NCI-H1436 (cell line): ENCODE data around the gene OXCT1.
A peak's percentile ranks its signal among the peaks of the same experiment; 100 is the strongest.
"Not testable (repeated sequence)": the region's sequence is repeated elsewhere in the genome, so short reads cannot be mapped to it uniquely, and the experiment has no call there.

ENCODE experiments used
- DNase-seq: peaks from one replicate; lab custom pipeline; 2025; lab: John Stamatoyannopoulos, UW

Gene OXCT1

DNA sequence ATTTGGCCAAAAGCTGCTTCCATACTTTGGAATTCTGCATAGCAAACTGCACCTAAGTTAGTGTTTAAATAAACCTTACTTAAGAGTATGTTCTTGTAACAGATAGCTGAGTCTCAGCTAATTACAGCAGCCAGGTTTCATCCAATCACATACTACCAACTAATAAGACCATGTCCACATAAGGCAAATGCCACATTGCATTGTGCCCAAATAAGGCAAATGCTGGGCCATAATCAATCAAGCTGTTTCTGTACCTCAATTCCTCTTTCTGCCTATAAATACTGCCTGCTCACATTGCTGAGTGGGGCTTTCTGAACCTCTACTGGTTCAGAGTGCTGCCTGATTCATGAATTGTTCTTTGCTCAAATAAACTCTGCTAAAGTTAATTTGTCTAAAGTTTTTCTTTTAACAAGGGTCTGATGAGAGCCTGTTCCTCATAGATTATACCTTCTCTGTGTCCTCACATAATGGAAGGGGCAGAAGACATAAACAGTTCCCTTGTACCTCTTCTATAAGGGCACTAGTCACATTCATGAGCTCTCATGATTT is 4.4 kb upstream of the OXCT1 start:
- DNase-seq = no peak

DNA sequence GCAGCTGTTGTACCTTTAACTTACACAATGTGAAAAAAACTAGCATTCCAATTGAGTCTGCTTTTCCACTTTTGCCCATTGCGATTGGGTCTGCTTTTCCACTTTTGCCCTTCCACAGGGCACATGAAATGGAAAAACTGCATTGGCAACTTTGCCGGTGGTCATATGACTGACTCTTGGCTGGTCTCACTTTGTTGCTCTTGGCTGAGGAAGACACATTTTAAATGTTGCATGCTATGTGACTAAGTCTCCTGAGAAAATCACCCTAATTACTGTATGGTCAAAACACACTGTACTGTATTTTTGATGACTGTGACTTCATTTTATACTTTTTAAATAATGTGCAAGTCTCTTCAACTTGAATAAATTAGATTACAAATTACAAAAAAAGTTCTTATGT is 1.6 kb upstream of the OXCT1 start:
- no peak for DNase-seq

DNA sequence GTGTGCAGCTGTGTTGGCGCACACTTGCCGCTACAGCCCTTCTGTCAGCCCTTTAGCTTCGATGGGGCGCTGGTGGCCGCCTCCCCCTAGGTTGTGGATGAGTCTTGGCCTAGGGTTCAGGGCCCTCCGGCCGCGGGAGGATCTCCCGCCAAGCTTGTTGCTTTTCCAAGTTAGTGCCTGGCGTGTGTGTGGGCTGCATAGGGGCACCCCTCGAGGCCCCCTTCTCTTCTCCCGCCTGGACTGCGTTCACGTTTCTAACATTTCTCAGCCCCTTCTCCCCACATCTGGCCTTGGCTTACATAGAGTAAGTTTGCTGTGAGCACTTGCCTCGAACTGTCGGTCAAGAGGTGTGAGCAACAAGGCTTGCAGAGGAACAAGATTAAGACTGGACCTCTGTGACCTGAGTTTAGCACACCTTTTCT is 413 bp upstream of the OXCT1 start:
- no peak for DNase-seq

- no peak for DNase-seq
Observed at GRCh38 chr5:41869151-41869723, 988 bp downstream of the OXCT1 start.

- DNase-seq = no peak
Observed at GRCh38 chr5:41863871-41864486, 6.2 kb downstream of the OXCT1 start.

- DNase-seq = no peak
Observed at GRCh38 chr5:41858890-41859289, 11.3 kb downstream of the OXCT1 start.

DNA sequence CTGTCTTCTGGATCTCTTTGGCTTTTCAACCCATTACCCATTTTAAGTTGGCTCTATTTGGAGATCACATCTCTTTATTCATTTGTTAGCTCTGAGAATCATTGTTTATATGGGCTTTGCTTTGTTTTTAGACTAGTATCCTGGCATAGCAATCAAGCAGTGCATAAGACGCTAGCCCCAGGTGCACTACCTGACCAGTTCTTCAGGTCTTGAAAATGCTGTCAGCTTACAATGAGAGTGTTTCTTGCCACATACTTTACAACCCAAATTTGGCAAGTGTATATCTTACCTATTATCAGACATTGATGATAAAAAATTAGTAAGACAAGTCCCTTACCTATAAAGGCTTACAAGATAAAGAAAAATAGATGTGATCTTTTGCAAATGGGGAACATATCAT is 12.2 kb downstream of the OXCT1 start:
- DNase-seq = no peak

GRCh38 chr5:41856644-41857491 is 13.4 kb downstream of the OXCT1 start:
- peak; percentile 50 for DNase-seq

DNA sequence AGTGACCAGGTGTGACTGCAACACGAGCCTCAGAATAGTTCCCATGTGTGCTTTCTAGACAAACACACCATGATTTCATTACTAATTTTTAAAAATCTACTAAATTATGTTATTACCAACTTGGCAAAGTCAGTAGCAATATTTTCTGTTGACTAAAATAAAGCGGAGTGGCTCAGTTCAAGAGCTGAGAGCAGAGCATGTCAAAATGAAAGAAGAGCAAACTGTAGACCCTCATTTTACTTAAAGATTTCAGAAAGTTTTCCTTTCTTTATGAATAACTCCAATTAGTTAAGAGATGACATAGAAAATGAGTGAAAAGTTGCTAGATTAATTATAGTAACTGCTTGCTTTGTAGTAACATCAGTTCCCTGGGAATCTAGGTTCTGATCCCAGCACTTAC is 17.9 kb downstream of the OXCT1 start:
- no peak for DNase-seq

DNA sequence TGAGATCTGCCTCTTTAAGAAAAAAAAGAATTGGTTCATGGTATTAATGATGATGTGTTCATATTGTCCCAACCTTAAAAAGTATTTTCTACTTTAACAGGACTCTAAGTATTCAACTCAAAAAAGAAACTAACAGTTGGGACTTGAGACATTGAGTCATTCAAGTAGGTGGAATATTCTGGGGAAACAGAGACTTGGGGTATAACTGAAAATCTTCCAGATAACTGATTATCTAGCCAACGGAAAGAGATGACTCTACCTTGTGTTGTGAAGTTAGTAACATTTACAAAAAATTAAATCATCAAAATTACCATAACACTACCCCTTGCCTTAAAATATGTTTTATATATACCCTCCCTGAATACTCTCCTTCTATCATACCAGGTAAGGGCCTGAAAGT is 19.1 kb downstream of the OXCT1 start:
- no peak for DNase-seq

GRCh38 chr5:41848983-41849382 is 21.2 kb downstream of the OXCT1 start:
- DNase-seq = no peak

DNA sequence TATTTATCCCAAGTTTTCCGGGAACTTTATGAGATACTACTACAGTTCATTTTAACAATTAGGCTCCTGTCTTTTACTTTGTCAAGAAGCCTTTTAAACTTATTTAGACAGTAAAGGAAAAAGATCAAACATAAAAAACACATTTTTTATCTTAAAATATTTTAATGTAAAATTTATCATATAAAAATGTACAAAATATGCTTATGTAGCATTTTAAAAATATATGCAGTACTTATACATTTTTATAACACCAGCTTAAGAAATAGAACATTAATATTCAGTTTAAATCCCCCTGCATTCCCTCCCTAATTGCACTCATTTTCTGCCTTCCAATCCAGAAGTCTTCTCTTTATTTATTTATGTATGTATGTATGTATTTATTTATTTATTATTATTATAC is 24.5 kb downstream of the OXCT1 start:
- DNase-seq = not testable (repeated sequence)

- DNase-seq = no peak
Observed at GRCh38 chr5:41844502-41844901, 25.7 kb downstream of the OXCT1 start.

DNA sequence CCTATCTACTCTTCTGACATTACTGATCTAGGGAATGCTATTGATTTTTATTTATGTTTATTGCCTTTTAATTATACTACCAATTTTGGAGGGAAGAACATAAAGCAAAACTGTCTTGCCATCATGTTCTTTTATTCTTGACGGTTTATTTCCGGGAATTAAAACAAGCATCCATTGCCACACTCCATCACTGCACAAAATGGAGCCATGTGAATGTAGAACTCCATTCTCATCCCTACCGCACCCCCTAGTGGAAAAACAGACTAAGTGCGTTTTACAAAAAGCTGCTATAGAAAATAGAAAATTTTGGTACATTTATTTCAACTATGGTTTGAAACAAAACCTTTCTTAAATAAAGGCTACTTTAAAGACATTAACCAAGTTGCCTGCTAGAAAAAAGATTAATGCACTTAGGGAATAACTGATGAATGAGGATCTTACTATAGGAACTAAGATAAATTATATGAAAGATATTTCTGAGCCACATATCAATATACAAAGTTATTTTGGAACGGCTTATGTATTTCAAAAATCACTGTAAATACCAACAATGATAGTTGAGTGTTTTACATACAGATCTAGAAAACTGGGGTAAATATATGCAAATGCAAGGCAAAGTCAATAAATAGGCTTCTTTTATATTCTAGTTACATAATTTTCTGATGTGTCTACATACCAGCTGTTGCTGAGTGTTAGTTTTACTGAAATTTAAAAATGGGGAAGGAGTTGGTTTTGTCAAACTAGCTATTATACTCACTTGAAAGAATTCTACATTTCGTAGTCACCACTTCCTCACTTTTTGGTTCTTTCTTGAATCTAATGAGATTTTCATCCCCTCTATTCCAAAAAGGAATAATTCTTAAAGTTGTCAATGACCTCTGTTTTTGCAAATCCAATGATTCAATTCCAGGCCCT is 26.5 kb downstream of the OXCT1 start:
- peak; percentile 50 for DNase-seq

DNA sequence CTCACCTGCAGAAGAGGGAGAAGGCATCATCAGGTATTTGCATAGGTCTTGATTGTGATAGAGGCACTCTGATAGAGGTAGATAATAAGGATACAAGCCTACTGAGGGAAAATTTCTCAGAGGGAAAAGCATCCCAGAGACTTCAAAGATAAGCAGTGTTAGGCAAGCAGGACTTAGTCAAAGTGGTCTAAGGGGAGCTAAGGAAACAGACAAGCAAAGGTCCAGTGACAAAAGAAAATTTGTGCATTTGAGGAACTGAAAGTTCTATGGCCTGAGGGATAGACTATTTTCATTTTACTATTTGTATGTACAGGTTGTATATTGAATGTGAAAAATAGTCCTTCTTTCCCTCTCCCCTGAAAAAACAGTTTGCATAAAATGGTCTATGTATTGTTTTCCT is 27.4 kb downstream of the OXCT1 start:
- DNase-seq = no peak

DNA sequence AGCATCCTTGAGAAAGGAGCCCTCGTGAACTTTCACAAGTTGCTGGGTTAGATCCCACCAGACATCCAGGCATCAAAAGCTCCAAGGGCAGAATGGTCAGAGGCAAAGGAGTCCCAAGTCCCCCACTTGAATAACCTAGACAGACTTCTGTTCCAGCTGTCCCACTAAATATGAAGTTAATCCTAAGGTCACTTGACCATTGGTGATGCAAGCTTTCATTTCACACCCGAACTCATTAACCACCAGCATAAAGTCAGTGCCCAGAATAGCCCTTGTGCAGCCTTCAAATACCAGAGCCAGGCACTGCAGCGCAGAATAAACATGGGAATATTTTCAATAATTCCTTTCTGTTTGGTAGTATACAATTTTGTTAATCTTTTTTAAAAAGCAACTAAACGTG is 28.9 kb downstream of the OXCT1 start:
- no peak for DNase-seq

GRCh38 chr5:41840251-41840650 is 30.0 kb downstream of the OXCT1 start:
- DNase-seq = no peak

DNA sequence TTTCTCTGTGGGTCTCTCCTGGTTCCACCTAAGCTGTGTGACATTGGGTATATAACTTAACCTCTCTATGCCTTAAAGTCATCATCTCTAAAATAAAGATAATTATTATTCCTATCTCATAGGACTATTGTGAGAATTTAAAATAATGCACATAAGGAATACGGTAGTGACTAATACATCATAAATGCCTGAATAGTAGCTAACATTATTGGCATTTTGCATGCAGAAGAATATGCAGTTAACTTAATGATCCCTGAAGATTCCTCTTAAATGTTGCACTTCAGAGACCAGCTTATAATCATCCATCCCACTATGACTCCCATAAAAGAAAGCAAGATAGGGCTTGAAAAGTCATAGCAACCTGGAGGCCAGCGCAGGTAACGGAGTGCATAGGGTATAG is 32.4 kb downstream of the OXCT1 start:
- no peak for DNase-seq

- no peak for DNase-seq
Observed at GRCh38 chr5:41835645-41836044, 34.6 kb downstream of the OXCT1 start.

DNA sequence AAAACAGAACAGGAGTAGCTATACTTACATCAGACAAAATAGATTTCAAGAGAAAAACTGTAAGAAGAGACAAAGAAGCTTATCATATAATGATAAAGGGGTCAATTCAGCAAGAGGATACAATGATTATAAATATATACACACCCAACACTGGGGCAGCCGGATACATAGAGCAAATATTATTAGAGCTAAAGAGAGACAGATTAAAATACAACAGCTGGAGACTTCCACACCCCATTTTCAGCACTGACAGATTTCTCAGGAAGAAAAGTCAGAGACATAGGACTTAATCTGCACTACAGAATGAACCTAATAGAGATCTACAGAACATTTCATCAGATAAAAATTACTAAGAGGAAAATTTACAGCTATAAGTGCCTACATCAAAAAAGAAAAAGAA is 35.7 kb downstream of the OXCT1 start:
- no peak for DNase-seq

GRCh38 chr5:41832430-41832829 is 37.8 kb downstream of the OXCT1 start:
- DNase-seq = no peak

GRCh38 chr5:41831155-41831554 is 39.1 kb downstream of the OXCT1 start:
- no peak for DNase-seq
